Measurements from ENCODE around the gene POLH.

DNA sequence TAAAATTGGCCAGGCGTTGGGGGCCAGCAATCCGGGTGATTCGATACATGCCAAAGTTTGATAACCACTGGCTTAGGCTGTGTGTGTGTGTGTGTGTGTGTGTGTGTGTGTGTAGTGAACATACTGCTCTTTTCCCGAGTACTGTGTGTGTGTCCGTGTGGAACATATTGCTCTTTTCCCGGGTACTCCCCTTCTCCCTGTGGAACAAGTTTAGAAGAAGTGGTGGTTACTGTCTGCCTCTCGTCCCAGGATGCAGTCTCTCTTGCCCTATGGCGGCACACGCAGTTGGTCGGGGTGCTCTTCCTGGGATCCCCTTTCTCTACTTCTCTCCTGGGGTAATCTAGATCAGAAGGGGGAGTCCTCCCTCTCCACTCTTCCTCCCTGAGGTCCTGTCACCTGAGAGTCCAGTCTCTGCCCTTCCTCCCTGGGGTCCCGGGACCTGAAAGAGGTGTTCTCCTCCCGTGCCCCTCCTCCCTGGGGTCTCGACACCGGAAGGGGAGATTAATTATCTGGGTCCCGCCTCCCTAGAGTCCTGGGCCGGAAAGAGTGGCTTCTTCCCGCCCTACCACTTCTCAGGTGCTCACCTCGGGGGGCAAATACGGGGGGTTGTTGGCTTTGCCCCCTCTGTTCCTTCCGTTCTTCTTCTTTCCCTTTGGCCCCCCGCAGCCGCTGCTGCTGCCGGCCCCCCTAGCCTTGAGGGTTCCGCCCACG lies 52.6 kb downstream of the POLH start:
- TF ChIP-seq, protein P1, sequence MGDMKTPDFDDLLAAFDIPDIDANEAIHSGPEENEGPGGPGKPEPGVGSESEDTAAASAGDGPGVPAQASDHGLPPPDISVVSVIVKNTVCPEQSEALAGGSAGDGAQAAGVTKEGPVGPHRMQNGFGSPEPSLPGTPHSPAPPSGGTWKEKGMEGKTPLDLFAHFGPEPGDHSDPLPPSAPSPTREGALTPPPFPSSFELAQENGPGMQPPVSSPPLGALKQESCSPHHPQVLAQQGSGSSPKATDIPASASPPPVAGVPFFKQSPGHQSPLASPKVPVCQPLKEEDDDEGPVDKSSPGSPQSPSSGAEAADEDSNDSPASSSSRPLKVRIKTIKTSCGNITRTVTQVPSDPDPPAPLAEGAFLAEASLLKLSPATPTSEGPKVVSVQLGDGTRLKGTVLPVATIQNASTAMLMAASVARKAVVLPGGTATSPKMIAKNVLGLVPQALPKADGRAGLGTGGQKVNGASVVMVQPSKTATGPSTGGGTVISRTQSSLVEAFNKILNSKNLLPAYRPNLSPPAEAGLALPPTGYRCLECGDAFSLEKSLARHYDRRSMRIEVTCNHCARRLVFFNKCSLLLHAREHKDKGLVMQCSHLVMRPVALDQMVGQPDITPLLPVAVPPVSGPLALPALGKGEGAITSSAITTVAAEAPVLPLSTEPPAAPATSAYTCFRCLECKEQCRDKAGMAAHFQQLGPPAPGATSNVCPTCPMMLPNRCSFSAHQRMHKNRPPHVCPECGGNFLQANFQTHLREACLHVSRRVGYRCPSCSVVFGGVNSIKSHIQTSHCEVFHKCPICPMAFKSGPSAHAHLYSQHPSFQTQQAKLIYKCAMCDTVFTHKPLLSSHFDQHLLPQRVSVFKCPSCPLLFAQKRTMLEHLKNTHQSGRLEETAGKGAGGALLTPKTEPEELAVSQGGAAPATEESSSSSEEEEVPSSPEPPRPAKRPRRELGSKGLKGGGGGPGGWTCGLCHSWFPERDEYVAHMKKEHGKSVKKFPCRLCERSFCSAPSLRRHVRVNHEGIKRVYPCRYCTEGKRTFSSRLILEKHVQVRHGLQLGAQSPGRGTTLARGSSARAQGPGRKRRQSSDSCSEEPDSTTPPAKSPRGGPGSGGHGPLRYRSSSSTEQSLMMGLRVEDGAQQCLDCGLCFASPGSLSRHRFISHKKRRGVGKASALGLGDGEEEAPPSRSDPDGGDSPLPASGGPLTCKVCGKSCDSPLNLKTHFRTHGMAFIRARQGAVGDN (IDR thresholded peaks at IDR 0.05), result no peak
- TF ChIP-seq, protein P2, sequence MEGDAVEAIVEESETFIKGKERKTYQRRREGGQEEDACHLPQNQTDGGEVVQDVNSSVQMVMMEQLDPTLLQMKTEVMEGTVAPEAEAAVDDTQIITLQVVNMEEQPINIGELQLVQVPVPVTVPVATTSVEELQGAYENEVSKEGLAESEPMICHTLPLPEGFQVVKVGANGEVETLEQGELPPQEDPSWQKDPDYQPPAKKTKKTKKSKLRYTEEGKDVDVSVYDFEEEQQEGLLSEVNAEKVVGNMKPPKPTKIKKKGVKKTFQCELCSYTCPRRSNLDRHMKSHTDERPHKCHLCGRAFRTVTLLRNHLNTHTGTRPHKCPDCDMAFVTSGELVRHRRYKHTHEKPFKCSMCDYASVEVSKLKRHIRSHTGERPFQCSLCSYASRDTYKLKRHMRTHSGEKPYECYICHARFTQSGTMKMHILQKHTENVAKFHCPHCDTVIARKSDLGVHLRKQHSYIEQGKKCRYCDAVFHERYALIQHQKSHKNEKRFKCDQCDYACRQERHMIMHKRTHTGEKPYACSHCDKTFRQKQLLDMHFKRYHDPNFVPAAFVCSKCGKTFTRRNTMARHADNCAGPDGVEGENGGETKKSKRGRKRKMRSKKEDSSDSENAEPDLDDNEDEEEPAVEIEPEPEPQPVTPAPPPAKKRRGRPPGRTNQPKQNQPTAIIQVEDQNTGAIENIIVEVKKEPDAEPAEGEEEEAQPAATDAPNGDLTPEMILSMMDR (IDR thresholded peaks at IDR 0.05 in 2 of 3, conservative IDR thresholded peaks at IDR 0.05 in 1 of 3; ENCODE audit: control insufficient read depth in 2 of 3, extremely low read depth in 1 of 3, insufficient read depth in 1 of 3, low read depth in 3 of 3, low read length in 3 of 3), result no peak
- TF ChIP-seq POLR2AphosphoS5 (IDR thresholded peaks at IDR 0.05; ENCODE audit: low read length), result peak; percentile 57; the same call in 1 of the 2 replicates
- TF ChIP-seq ZNF274 (IDR thresholded peaks at IDR 0.05; ENCODE audit: insufficient read depth, insufficient read length), result no peak
